ENCODE measurements around the gene FIGN. TPM values are rescaled to one million over a fixed set of nuclear protein-coding genes. Genes with fewer than 3 reads are reported as not detected.

The FIGN gene
- total and polyA plus RNA-seq, 2 donors (not counting 1 experiment from before 2014, with no cell fraction given), result not detected

DNA sequence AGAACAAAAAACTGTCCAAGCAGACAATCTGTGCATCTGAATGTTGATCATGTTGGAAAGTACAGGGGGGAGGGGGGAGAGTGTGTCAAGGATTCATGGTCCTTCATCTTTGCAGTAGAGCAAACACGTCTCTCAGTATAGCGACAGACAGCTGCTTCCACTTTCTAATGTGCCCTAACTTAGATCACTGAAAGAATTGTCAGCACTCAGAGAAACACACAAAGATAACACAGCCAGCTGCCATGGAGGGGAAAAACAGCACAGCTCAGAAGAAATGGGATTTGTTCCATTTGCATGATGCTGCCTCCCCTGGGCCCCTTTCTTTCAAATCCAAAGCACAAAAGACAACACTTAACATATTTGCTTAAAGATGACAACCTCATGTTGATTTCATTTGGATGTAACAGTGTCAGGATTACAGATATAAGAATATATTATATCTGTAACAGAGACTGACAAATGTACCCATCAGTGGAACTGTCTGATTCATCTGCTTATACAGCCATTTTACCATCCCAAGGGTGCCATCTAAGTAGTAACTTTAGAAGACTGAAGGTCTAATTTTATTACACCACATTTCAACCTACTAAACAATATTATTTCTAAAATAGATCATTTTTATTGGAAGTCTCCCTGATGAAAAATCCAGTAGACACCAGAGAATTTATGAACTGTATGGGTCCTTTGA lies 17.7 kb downstream of the FIGN start:
- no peaks in the 10 kb centered on the region for H3K27me3 ChIP-seq (replicated peaks in 1 of 4; ENCODE audit: control extremely low read depth in 1 of 4, control insufficient read depth in 3 of 4, insufficient read depth in 4 of 4, low read length in 3 of 4)
- H3K4me3 ChIP-seq (ENCODE audit: control extremely low read depth in 1 of 5, extremely low read depth in 1 of 5, insufficient read depth in 1 of 5, low read depth in 2 of 5, low read length in 4 of 5), result no peak overlapping the region
- ChIA-PET POLR2A (no interaction called here), CTCF (no interaction called here)
- no peak overlapping the region for H3K4me2 ChIP-seq (replicated peaks; ENCODE audit: low read depth, low read length, poor library complexity, severe bottlenecking)
- no peak overlapping the region for H3K27ac ChIP-seq (ENCODE audit: low read length in 2 of 2)
- H4K20me1 ChIP-seq (ENCODE audit: control insufficient read depth, insufficient read depth, low read length, poor library complexity, severe bottlenecking), result no peaks in the 10 kb centered on the region
- no peaks in the 10 kb centered on the region for H3K9me3 Mint-ChIP-seq (ENCODE audit: insufficient read depth)
- no peak overlapping the region for H2AFZ ChIP-seq (ENCODE audit: insufficient read depth, low read depth, low read length, poor library complexity, severe bottlenecking)
- intact Hi-C loops (cut with micrococcal nuclease), result no loop called here
- H3K27ac Mint-ChIP-seq, result no peak overlapping the region
- no peak for DNase-seq
- no peaks in the 10 kb centered on the region for H3K4me1 ChIP-seq (ENCODE audit: control insufficient read depth in 2 of 2, insufficient read depth in 2 of 2, low read length in 2 of 2)
- no peak overlapping the region for H3K4me3 Mint-ChIP-seq
- no peak overlapping the region for H3K9ac ChIP-seq (ENCODE audit: low read length)
- WGBS (ENCODE audit: insufficient coverage), result 84% methylated on average over 2 of the region's 2 CpGs
- TF ChIP-seq EZH2 (IDR thresholded peaks at IDR 0.05; ENCODE audit: borderline replicate concordance, insufficient read depth, low read depth, low read length, poor library complexity, severe bottlenecking), result no peak
- TF ChIP-seq, protein P1, sequence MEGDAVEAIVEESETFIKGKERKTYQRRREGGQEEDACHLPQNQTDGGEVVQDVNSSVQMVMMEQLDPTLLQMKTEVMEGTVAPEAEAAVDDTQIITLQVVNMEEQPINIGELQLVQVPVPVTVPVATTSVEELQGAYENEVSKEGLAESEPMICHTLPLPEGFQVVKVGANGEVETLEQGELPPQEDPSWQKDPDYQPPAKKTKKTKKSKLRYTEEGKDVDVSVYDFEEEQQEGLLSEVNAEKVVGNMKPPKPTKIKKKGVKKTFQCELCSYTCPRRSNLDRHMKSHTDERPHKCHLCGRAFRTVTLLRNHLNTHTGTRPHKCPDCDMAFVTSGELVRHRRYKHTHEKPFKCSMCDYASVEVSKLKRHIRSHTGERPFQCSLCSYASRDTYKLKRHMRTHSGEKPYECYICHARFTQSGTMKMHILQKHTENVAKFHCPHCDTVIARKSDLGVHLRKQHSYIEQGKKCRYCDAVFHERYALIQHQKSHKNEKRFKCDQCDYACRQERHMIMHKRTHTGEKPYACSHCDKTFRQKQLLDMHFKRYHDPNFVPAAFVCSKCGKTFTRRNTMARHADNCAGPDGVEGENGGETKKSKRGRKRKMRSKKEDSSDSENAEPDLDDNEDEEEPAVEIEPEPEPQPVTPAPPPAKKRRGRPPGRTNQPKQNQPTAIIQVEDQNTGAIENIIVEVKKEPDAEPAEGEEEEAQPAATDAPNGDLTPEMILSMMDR (IDR thresholded peaks at IDR 0.05), result no peak
- H3K36me3 ChIP-seq (replicated peaks in 1 of 2; ENCODE audit: control extremely low read depth in 1 of 2, control insufficient read depth in 1 of 2, extremely low read depth in 1 of 2, insufficient read depth in 2 of 2, low read length in 1 of 2), result no peaks in the 10 kb centered on the region
- no peaks in the 10 kb centered on the region for H3K79me2 ChIP-seq (ENCODE audit: control insufficient read depth, insufficient read depth, low read length)
- H3K9me3 ChIP-seq (ENCODE audit: control extremely low read depth in 1 of 3, control insufficient read depth in 2 of 3, insufficient read depth in 1 of 3, low read length in 2 of 3), result no peaks in the 10 kb centered on the region
- no peaks in the 10 kb centered on the region for H3K27me3 Mint-ChIP-seq
- no peaks in the 10 kb centered on the region for H3K4me1 Mint-ChIP-seq
- ATAC-seq (ENCODE audit: low read depth), result no peak

DNA sequence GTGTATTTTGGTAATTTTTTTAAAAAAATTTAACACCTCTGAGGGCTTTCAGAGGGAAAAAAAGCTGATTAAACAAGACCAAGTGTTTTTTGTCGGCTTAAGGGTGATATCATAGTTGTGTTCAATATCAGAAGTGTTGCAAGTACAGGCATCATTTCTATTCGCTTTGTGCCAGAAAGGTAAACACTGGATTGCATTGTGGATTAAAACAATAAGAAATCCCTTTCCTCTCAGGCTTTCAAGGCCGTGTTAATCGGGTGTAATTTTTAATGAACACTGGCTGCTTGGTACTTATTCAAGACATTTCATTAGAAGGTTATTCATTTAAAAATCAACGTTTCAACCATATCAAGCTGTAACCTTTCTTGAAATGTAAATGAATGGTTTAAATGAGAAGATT lies 18.3 kb downstream of the FIGN start:
- Histone ChIP-seq H3K36me3 (replicated peaks in 1 of 2; ENCODE audit: control extremely low read depth in 1 of 2, control insufficient read depth in 1 of 2, extremely low read depth in 1 of 2, insufficient read depth in 2 of 2, low read length in 1 of 2) (no peaks in the 10 kb centered on the region), H3K4me2 (replicated peaks; ENCODE audit: low read depth, low read length, poor library complexity, severe bottlenecking) (no peak overlapping the region), H3K27me3 (replicated peaks in 1 of 4; ENCODE audit: control extremely low read depth in 1 of 4, control insufficient read depth in 3 of 4, insufficient read depth in 4 of 4, low read length in 3 of 4) (no peaks in the 10 kb centered on the region), H4K20me1 (ENCODE audit: control insufficient read depth, insufficient read depth, low read length, poor library complexity, severe bottlenecking) (no peaks in the 10 kb centered on the region), H3K4me3 (ENCODE audit: control extremely low read depth in 1 of 5, extremely low read depth in 1 of 5, insufficient read depth in 1 of 5, low read depth in 2 of 5, low read length in 4 of 5) (no peak overlapping the region), H3K9ac (ENCODE audit: low read length) (no peak overlapping the region), H3K79me2 (ENCODE audit: control insufficient read depth, insufficient read depth, low read length) (no peaks in the 10 kb centered on the region), H3K9me3 (ENCODE audit: control extremely low read depth in 1 of 3, control insufficient read depth in 2 of 3, insufficient read depth in 1 of 3, low read length in 2 of 3) (no peaks in the 10 kb centered on the region), H3K4me1 (ENCODE audit: control insufficient read depth in 2 of 2, insufficient read depth in 2 of 2, low read length in 2 of 2) (no peaks in the 10 kb centered on the region), H3K27ac (ENCODE audit: low read length in 2 of 2) (no peak overlapping the region), H2AFZ (ENCODE audit: insufficient read depth, low read depth, low read length, poor library complexity, severe bottlenecking) (no peak overlapping the region)
- Mint-ChIP-seq H3K4me1 (no peaks in the 10 kb centered on the region), H3K4me3 (no peak overlapping the region), H3K27ac (no peak overlapping the region), H3K9me3 (ENCODE audit: insufficient read depth) (no peaks in the 10 kb centered on the region), H3K27me3 (no peaks in the 10 kb centered on the region)
- TF ChIP-seq EZH2 (IDR thresholded peaks at IDR 0.05; ENCODE audit: borderline replicate concordance, insufficient read depth, low read depth, low read length, poor library complexity, severe bottlenecking), result no peak
- TF ChIP-seq, protein P1 (IDR thresholded peaks at IDR 0.05), result no peak
- DNase-seq (no peak), ATAC-seq (ENCODE audit: low read depth) (no peak)
- WGBS (ENCODE audit: insufficient coverage), result 83% methylated on average over 1 of the region's 5 CpGs
- intact Hi-C loops (cut with micrococcal nuclease), result no loop called here
- POLR2A ChIA-PET, result no interaction called here
- CTCF ChIA-PET, result no interaction called here
